Astrocyte of the spinal cord (primary cell): ENCODE measurements around the gene SLC9A2.

Experiments used
- DNase-seq: peaks from one replicate; pipeline ENCODE4 v3.0.0; 2011; ENCODE audit warnings: low read depth, low spot score
- H3K4me3 ChIP-seq: 2 replicates; pipeline ENCODE4 v1.5.1; 2011; ENCODE audit warnings: low read depth, mild to moderate bottlenecking, low read length, moderate library complexity
- CTCF ChIP-seq: IDR thresholded peaks from 2 replicates; pipeline ENCODE4 v1.5.1; 2012; ENCODE audit warnings: low read depth, mild to moderate bottlenecking, low read length, inconsistent platforms
- in situ Hi-C: cut with HindIII; loops from 2 replicates; pipeline ENCODE4 v1.10.0; 2017; ENCODE audit warnings: low sequenced_read_pairs

SLC9A2 gene

GRCh38 chr2:102735416-102736109 lies 116.2 kb downstream of the SLC9A2 start:
- in situ Hi-C loops: no loop called here
- DNase-seq: peak; percentile 12

GRCh38 chr2:102736110-102736409 lies 116.7 kb downstream of the SLC9A2 start:
- DNase-seq: no peak
- no peak for TF ChIP-seq CTCF
- peak overlapping the region; percentile 92 for H3K4me3 ChIP-seq
- in situ Hi-C loops: no loop called here

More at GRCh38 chr2:102735416-102736109, 116.2 kb downstream of the SLC9A2 start:
- peak overlapping the region; percentile 92 for H3K4me3 ChIP-seq
- no peak for TF ChIP-seq CTCF

- peak; percentile 6 for TF ChIP-seq CTCF
- in situ Hi-C loops: no loop called here
- H3K4me3 ChIP-seq: peak overlapping the region; percentile 92
- DNase-seq: peak; percentile 61
Observed at GRCh38 chr2:102736410-102737409, 117.4 kb downstream of the SLC9A2 start.

GRCh38 chr2:102737431-102737830 lies 118.1 kb downstream of the SLC9A2 start:
- in situ Hi-C loops: no loop called here
- H3K4me3 ChIP-seq: peak overlapping the region; percentile 92
- TF ChIP-seq CTCF: no peak
- no peak for DNase-seq

- no peak overlapping the region for H3K4me3 ChIP-seq
- in situ Hi-C loops: no loop called here
- no peak for DNase-seq
- no peak for TF ChIP-seq CTCF
Observed at GRCh38 chr2:102743259-102743658, 123.9 kb downstream of the SLC9A2 start.

- no peak overlapping the region for H3K4me3 ChIP-seq
- in situ Hi-C loops: no loop called here
- no peak for TF ChIP-seq CTCF
- no peak for DNase-seq
Observed at GRCh38 chr2:102748107-102748506, 128.8 kb downstream of the SLC9A2 start.
